HEK293 (cell line): ENCODE results near the gene ETV7.
A peak's percentile ranks its signal among the peaks of the same experiment; 100 is the strongest.

ENCODE experiments used
- CTCF ChIA-PET: fragments of 350-600 bp; formaldehyde crosslinking; extraction: SDS; loops from one replicate; lab custom pipeline; 2021; ENCODE audit warnings: antibody characterized with exemption; lab: Yijun Ruan, JAX
- POLR2A ChIA-PET: fragments of 300-600 bp; formaldehyde crosslinking; extraction: SDS; loops from one replicate; lab custom pipeline; 2020; ENCODE audit warnings: antibody characterized with exemption, inconsistent platforms; lab: Yijun Ruan, JAX
- H3K27ac ChIP-seq: fragments of 200-500 bp; sonication (Bioruptor generic); 2 replicates; pipeline ENCODE4 v1.5.1; 2014; ENCODE audit warnings: low read depth, low read length, control low read depth, inconsistent platforms; ENCODE audit errors: extremely low read depth
- H3K36me3 ChIP-seq, 2 experiments: fragments of 200-500 bp in 1 of 2; sonication (Bioruptor generic) in 1 of 2; 1 replicate in 1 of 2; 2 replicates in 1 of 2; pipeline ENCODE4 v1.5.1; 2014 to 2017; ENCODE audit warnings: inconsistent platforms in 2 of 2, low read length in 2 of 2; ENCODE audit not compliant: control insufficient read depth in 2 of 2, insufficient read depth in 1 of 2
- H3K4me1 ChIP-seq: fragments of 200-500 bp; sonication (Bioruptor generic); 2 replicates; pipeline ENCODE4 v1.5.1; 2014; ENCODE audit warnings: mild to moderate bottlenecking, low read length, inconsistent platforms; ENCODE audit not compliant: control insufficient read depth, insufficient read depth
- H3K4me3 ChIP-seq: 2 replicates; pipeline ENCODE4 v1.5.1; 2011; ENCODE audit warnings: low read depth, mild to moderate bottlenecking, control low read depth, low read length, moderate library complexity
- H3K9me3 ChIP-seq: fragments of 200-500 bp; sonication (Bioruptor generic); 2 replicates; pipeline ENCODE4 v1.5.1; 2014; ENCODE audit warnings: low read depth, low read length, inconsistent platforms; ENCODE audit not compliant: control insufficient read depth, insufficient read depth
- EGR2 ChIP-seq: fragments of 450-650 bp; formaldehyde crosslinking; IDR thresholded peaks from 2 replicates; pipeline ENCODE4 v1.5.1; 2016; ENCODE audit warnings: low read depth, missing biosample characterization, missing genetic modification characterization
- KLF16 ChIP-seq: fragments of 450-650 bp; formaldehyde crosslinking; IDR thresholded peaks from 2 replicates; pipeline ENCODE4 v1.5.1; 2017; ENCODE audit warnings: missing biosample characterization, missing genetic modification characterization
- KLF9 ChIP-seq: fragments of 450-650 bp; formaldehyde crosslinking; IDR thresholded peaks from 2 replicates; pipeline ENCODE4 v1.5.1; 2016; ENCODE audit warnings: missing biosample characterization, missing genetic modification characterization, low read depth
- REPIN1 ChIP-seq: fragments of 450-650 bp; formaldehyde crosslinking; IDR thresholded peaks from 2 replicates; pipeline ENCODE4 v1.5.1; 2017; ENCODE audit warnings: missing biosample characterization, missing genetic modification characterization, low read depth
- SCRT2 ChIP-seq: fragments of 450-650 bp; formaldehyde crosslinking; IDR thresholded peaks from 2 replicates; pipeline ENCODE4 v1.5.1; 2016; ENCODE audit warnings: missing biosample characterization, missing genetic modification characterization
- TCF7L2 ChIP-seq: IDR thresholded peaks from 2 replicates; pipeline ENCODE4 v1.6.1; 2011; ENCODE audit warnings: low read depth, mild to moderate bottlenecking, inconsistent platforms, low read length, moderate library complexity, borderline replicate concordance
- YY2 ChIP-seq: fragments of 450-650 bp; formaldehyde crosslinking; IDR thresholded peaks from 2 replicates; pipeline ENCODE4 v1.5.1; 2016; ENCODE audit warnings: missing biosample characterization, missing genetic modification characterization
- ZEB2 ChIP-seq: fragments of 450-650 bp; formaldehyde crosslinking; IDR thresholded peaks from 2 replicates; pipeline ENCODE4 v1.5.1; 2016; ENCODE audit warnings: missing biosample characterization, missing genetic modification characterization
- ZFP37 ChIP-seq: fragments of 450-650 bp; formaldehyde crosslinking; IDR thresholded peaks from 2 replicates; pipeline ENCODE4 v1.5.1; 2016; ENCODE audit warnings: missing biosample characterization, missing genetic modification characterization
- ZNF10 ChIP-seq: fragments of 450-650 bp; formaldehyde crosslinking; IDR thresholded peaks from 2 replicates; pipeline ENCODE4 v1.5.1; 2017; ENCODE audit warnings: missing biosample characterization, missing genetic modification characterization
- ZNF155 ChIP-seq: fragments of 450-650 bp; formaldehyde crosslinking; IDR thresholded peaks from 2 replicates; pipeline ENCODE4 v1.5.1; 2016; ENCODE audit warnings: missing biosample characterization, missing genetic modification characterization
- ZNF335 ChIP-seq: fragments of 450-650 bp; formaldehyde crosslinking; conservative IDR thresholded peaks from 2 replicates; pipeline ENCODE4 v1.5.1; 2016; ENCODE audit warnings: missing biosample characterization, missing genetic modification characterization
- ZNF362 ChIP-seq: fragments of 450-650 bp; formaldehyde crosslinking; IDR thresholded peaks from 2 replicates; pipeline ENCODE4 v1.5.1; 2016; ENCODE audit warnings: missing biosample characterization, missing genetic modification characterization
- ZNF37A ChIP-seq: fragments of 450-650 bp; IDR thresholded peaks from 2 replicates; pipeline ENCODE4 v1.5.1; 2018; ENCODE audit warnings: missing biosample characterization, missing genetic modification characterization
- ZNF391 ChIP-seq: fragments of 450-650 bp; formaldehyde crosslinking; IDR thresholded peaks from 2 replicates; pipeline ENCODE4 v1.5.1; 2016; ENCODE audit warnings: low read depth, missing biosample characterization, missing genetic modification characterization, borderline replicate concordance
- ZNF394 ChIP-seq: fragments of 450-650 bp; formaldehyde crosslinking; IDR thresholded peaks from 2 replicates; pipeline ENCODE4 v1.5.1; 2016; ENCODE audit warnings: missing biosample characterization, missing genetic modification characterization, mild to moderate bottlenecking, moderate library complexity, borderline replicate concordance
- ZNF473 ChIP-seq: fragments of 450-650 bp; formaldehyde crosslinking; IDR thresholded peaks from 2 replicates; pipeline ENCODE4 v1.5.1; 2017; ENCODE audit warnings: missing biosample characterization, missing genetic modification characterization
- ZNF555 ChIP-seq: fragments of 450-650 bp; formaldehyde crosslinking; conservative IDR thresholded peaks from 2 replicates; pipeline ENCODE4 v1.5.1; 2017; ENCODE audit warnings: missing biosample characterization, mild to moderate bottlenecking, missing genetic modification characterization, inconsistent platforms
- ZNF621 ChIP-seq: fragments of 450-650 bp; formaldehyde crosslinking; IDR thresholded peaks from 2 replicates; pipeline ENCODE4 v1.5.1; 2017; ENCODE audit warnings: missing biosample characterization, missing genetic modification characterization
- ZNF654 ChIP-seq: fragments of 450-650 bp; formaldehyde crosslinking; IDR thresholded peaks from 2 replicates; pipeline ENCODE4 v1.5.1; 2016; ENCODE audit warnings: low read depth, missing biosample characterization, missing genetic modification characterization
- ZNF768 ChIP-seq: fragments of 450-650 bp; formaldehyde crosslinking; IDR thresholded peaks from 2 replicates; pipeline ENCODE4 v1.5.1; 2018; ENCODE audit warnings: missing biosample characterization, mild to moderate bottlenecking, missing genetic modification characterization
- ZNF791 ChIP-seq: fragments of 450-650 bp; formaldehyde crosslinking; IDR thresholded peaks from 2 replicates; pipeline ENCODE4 v1.5.1; 2016; ENCODE audit warnings: missing biosample characterization, missing genetic modification characterization
- ZNF792 ChIP-seq: fragments of 450-650 bp; formaldehyde crosslinking; IDR thresholded peaks from 2 replicates; pipeline ENCODE4 v1.5.1; 2016; ENCODE audit warnings: missing biosample characterization, missing genetic modification characterization
- TF ChIP-seq, protein P1 (sequence below): fragments of 450-650 bp; formaldehyde crosslinking; IDR thresholded peaks from 2 replicates; pipeline ENCODE4 v1.5.1; 2016; ENCODE audit warnings: missing biosample characterization, missing genetic modification characterization
- TF ChIP-seq, protein P2 (sequence below): fragments of 450-650 bp; formaldehyde crosslinking; IDR thresholded peaks from 2 replicates; pipeline ENCODE4 v1.5.1; 2016; ENCODE audit warnings: missing biosample characterization, missing genetic modification characterization

ETV7 gene

DNA sequence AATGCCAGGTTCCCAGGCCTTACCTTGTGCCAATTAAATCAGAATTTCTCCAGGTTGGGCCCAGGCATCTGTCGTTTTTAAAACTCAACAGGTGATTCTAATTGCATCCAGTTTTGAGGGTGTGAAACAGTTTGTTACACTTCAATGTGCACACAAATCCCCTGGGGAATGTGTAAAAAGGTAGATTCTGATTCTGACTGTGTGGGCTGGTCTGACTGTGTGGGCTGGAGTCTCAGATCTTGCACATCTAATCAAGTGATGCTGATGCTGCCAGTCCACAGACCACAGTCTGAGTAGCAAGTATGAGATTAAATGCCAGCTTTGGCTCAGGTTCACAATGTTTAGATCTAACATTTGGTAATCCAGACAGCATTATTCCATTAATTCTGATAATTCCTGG is 12.5 kb upstream of the ETV7 start:
- TF ChIP-seq ZNF362 (tag by site-specific recombination) (no peak), EGR2 (0 out of 2 replicates have a peak, but pooled peaks have one; percentile 18), SCRT2 (tag by site-specific recombination) (peak; percentile 47)
- no peaks in the 10 kb centered on the region for H3K9me3 ChIP-seq
- no peaks in the 10 kb centered on the region for H3K36me3 ChIP-seq
- ChIA-PET CTCF (no interaction called here), POLR2A (no interaction called here)
- no peak overlapping the region for H3K27ac ChIP-seq
- no peak overlapping the region for H3K4me3 ChIP-seq
- no peaks in the 10 kb centered on the region for H3K4me1 ChIP-seq

DNA sequence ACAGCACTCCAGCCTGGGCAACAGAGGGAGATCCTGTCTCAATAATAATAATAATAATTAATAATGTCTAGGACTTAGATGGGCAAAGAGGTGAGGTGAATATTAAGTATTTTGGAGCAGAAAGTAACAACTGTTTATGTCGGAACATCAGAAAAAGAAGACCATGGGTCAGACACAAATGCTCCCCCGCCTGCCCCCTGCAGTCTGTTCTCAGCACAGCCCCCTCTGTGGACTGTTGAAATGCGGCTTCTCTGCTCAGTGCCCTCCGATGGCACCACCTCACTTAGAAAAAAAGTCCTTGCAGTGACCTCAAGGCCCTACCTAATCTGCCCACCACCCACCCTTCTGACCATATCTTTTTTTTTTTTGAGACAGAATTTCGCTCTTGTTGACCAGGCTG is 5.2 kb upstream of the ETV7 start:
- ChIA-PET CTCF (interaction anchor here (0.6 to 0.7 kb wide), 2 partner anchors 1027 to 1182 kb away, joined by 3 to 7 read pairs; no protein-coding TSS in a partner anchor), POLR2A (no interaction called here)
- H3K9me3 ChIP-seq, result no peaks in the 10 kb centered on the region
- no peaks in the 10 kb centered on the region for H3K36me3 ChIP-seq
- H3K4me3 ChIP-seq, result no peak overlapping the region
- TF ChIP-seq ZNF155 (no peak), ZNF10 (tag by site-specific recombination) (no peak)
- no peaks in the 10 kb centered on the region for H3K4me1 ChIP-seq
- H3K27ac ChIP-seq, result no peak overlapping the region

- ChIA-PET CTCF (no interaction called here), POLR2A (no interaction called here)
- Histone ChIP-seq H3K9me3 (no peaks in the 10 kb centered on the region), H3K4me1 (0 out of 2 replicates have a peak, but pooled peaks cover 6% of the 10 kb centered on the region), H3K4me3 (no peak overlapping the region), H3K27ac (no peak overlapping the region), H3K36me3 (no peaks in the 10 kb centered on the region)
- TF ChIP-seq ZNF621 (tag by site-specific recombination) (no peak), REPIN1 (tag by site-specific recombination) (no peak), ZEB2 (no peak), ZNF335 (tag by site-specific recombination) (no peak), ZFP37 (tag by site-specific recombination) (no peak), ZNF394 (no peak), KLF16 (no peak), ZNF473 (tag by site-specific recombination) (no peak), YY2 (no peak), ZNF768 (tag by site-specific recombination) (no peak), ZNF555 (tag by site-specific recombination) (no peak), TCF7L2 (no peak), KLF9 (no peak), ZNF654 (tag by site-specific recombination) (no peak), ZNF37A (tag by site-specific recombination) (no peak), ZNF791 (no peak), ZNF391 (tag by site-specific recombination) (no peak), ZNF792 (tag by site-specific recombination) (no peak)
- TF ChIP-seq, protein P1, sequence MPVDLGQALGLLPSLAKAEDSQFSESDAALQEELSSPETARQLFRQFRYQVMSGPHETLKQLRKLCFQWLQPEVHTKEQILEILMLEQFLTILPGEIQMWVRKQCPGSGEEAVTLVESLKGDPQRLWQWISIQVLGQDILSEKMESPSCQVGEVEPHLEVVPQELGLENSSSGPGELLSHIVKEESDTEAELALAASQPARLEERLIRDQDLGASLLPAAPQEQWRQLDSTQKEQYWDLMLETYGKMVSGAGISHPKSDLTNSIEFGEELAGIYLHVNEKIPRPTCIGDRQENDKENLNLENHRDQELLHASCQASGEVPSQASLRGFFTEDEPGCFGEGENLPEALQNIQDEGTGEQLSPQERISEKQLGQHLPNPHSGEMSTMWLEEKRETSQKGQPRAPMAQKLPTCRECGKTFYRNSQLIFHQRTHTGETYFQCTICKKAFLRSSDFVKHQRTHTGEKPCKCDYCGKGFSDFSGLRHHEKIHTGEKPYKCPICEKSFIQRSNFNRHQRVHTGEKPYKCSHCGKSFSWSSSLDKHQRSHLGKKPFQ (tag by site-specific recombination), result no peak
- TF ChIP-seq, protein P2, sequence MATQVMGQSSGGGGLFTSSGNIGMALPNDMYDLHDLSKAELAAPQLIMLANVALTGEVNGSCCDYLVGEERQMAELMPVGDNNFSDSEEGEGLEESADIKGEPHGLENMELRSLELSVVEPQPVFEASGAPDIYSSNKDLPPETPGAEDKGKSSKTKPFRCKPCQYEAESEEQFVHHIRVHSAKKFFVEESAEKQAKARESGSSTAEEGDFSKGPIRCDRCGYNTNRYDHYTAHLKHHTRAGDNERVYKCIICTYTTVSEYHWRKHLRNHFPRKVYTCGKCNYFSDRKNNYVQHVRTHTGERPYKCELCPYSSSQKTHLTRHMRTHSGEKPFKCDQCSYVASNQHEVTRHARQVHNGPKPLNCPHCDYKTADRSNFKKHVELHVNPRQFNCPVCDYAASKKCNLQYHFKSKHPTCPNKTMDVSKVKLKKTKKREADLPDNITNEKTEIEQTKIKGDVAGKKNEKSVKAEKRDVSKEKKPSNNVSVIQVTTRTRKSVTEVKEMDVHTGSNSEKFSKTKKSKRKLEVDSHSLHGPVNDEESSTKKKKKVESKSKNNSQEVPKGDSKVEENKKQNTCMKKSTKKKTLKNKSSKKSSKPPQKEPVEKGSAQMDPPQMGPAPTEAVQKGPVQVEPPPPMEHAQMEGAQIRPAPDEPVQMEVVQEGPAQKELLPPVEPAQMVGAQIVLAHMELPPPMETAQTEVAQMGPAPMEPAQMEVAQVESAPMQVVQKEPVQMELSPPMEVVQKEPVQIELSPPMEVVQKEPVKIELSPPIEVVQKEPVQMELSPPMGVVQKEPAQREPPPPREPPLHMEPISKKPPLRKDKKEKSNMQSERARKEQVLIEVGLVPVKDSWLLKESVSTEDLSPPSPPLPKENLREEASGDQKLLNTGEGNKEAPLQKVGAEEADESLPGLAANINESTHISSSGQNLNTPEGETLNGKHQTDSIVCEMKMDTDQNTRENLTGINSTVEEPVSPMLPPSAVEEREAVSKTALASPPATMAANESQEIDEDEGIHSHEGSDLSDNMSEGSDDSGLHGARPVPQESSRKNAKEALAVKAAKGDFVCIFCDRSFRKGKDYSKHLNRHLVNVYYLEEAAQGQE (tag by site-specific recombination), result no peak
Observed at GRCh38 chr6:36389353-36389752, 1.9 kb upstream of the ETV7 start.
